Astrocyte (in vitro differentiated cells and primary cell): ENCODE measurements around the gene AUTS2. TPM values are rescaled to one million over a fixed set of nuclear protein-coding genes. Genes with fewer than 3 reads are reported as not detected.

Experiments
- DNase-seq: peaks from one replicate; pipeline ENCODE4 v3.0.0-alpha.2; 2010; ENCODE audit warnings: low read depth
- FAIRE-seq: peaks from 2 replicates; lab custom pipeline; 2011; peaks lifted over from hg19 to GRCh38; lab: Jason Lieb, UNC
- H2AFZ ChIP-seq: 2 replicates; pipeline ENCODE4 v1.6.0; 2012; ENCODE audit warnings: low read depth, low read length, inconsistent platforms
- H3K27ac ChIP-seq: 2 replicates; pipeline ENCODE4 v1.5.1; 2011; ENCODE audit warnings: low read depth, low read length, inconsistent platforms
- H3K27me3 ChIP-seq: 2 replicates; pipeline ENCODE4 v1.6.0; 2011; ENCODE audit warnings: low read length, inconsistent platforms; ENCODE audit not compliant: insufficient read depth
- H3K36me3 ChIP-seq: 2 replicates; pipeline ENCODE4 v1.5.1; 2011; ENCODE audit warnings: low read length, inconsistent platforms; ENCODE audit not compliant: insufficient read depth
- H3K4me1 ChIP-seq: 2 replicates; pipeline ENCODE4 v1.5.1; 2011; ENCODE audit warnings: low read length, inconsistent platforms; ENCODE audit not compliant: insufficient read depth
- H3K4me2 ChIP-seq: 2 replicates; pipeline ENCODE4 v1.6.0; 2012; ENCODE audit warnings: low read length, inconsistent platforms
- H3K4me3 ChIP-seq: 2 replicates; pipeline ENCODE4 v1.5.1; 2011; ENCODE audit warnings: low read depth, mild to moderate bottlenecking, low read length, inconsistent platforms; ENCODE audit not compliant: insufficient read depth
- H3K79me2 ChIP-seq: 2 replicates; pipeline ENCODE4 v1.6.0; 2012; ENCODE audit warnings: mild to moderate bottlenecking, low read length, inconsistent platforms; ENCODE audit not compliant: insufficient read depth
- H3K9ac ChIP-seq: 2 replicates; pipeline ENCODE4 v1.6.0; 2012; ENCODE audit warnings: mild to moderate bottlenecking, low read length, inconsistent platforms
- H3K9me3 ChIP-seq: 2 replicates; pipeline ENCODE4 v1.5.1; 2012; ENCODE audit warnings: low read depth, mild to moderate bottlenecking, low read length, inconsistent platforms; ENCODE audit not compliant: insufficient read depth
- H4K20me1 ChIP-seq: 2 replicates; pipeline ENCODE4 v1.6.0; 2012; ENCODE audit warnings: low read length, inconsistent platforms; ENCODE audit not compliant: insufficient read depth
- H3K27ac Mint-ChIP-seq: one replicate; pipeline ENCODE4 v1.8.0; 2021; ENCODE audit warnings: mild to moderate bottlenecking, mixed read lengths; ENCODE audit not compliant: unreplicated experiment
- H3K27me3 Mint-ChIP-seq: one replicate; pipeline ENCODE4 v1.8.0; 2021; ENCODE audit warnings: low read depth, mixed read lengths; ENCODE audit not compliant: unreplicated experiment
- H3K36me3 Mint-ChIP-seq: one replicate; pipeline ENCODE4 v1.8.0; 2021; ENCODE audit warnings: low read depth, mixed read lengths; ENCODE audit not compliant: unreplicated experiment
- H3K4me1 Mint-ChIP-seq: one replicate; pipeline ENCODE4 v1.8.0; 2021; ENCODE audit warnings: low read depth, mixed read lengths; ENCODE audit not compliant: unreplicated experiment
- H3K4me3 Mint-ChIP-seq: one replicate; pipeline ENCODE4 v1.8.0; 2021; ENCODE audit warnings: mild to moderate bottlenecking, moderate library complexity, mixed read lengths; ENCODE audit not compliant: unreplicated experiment
- H3K9me3 Mint-ChIP-seq: one replicate; pipeline ENCODE4 v1.8.0; 2021; ENCODE audit warnings: mild to moderate bottlenecking, mixed read lengths; ENCODE audit not compliant: unreplicated experiment
- EZH2 ChIP-seq: IDR thresholded peaks from 2 replicates; pipeline ENCODE4 v1.6.1; 2012; ENCODE audit warnings: mild to moderate bottlenecking, low read length, inconsistent platforms; ENCODE audit not compliant: insufficient read depth
- total RNA-seq: library from RNA; stranded (reverse); gene quantifications from 2 replicates; pipeline ENCODE4 v1.2.1, GENCODE V29; 2021
- TF ChIP-seq, protein P1 (sequence below): IDR thresholded peaks from 2 replicates; pipeline ENCODE4 v1.5.1; 2011; ENCODE audit warnings: low read depth, mild to moderate bottlenecking, inconsistent platforms, low read length, moderate library complexity; ENCODE audit not compliant: insufficient read depth

Gene AUTS2
- total RNA-seq, 1 donor from 2014 or later: 73.2 TPM

GRCh38 chr7:69657985-69658384 is 59.7 kb downstream of the AUTS2 start:
- no peaks in the 10 kb centered on the region for H3K27me3 ChIP-seq
- no peak overlapping the region for H3K4me3 ChIP-seq
- H3K9ac ChIP-seq: no peak overlapping the region
- H3K4me1 Mint-ChIP-seq: peaks cover 38% of the 10 kb centered on the region
- no peak for TF ChIP-seq EZH2
- TF ChIP-seq, protein P1, sequence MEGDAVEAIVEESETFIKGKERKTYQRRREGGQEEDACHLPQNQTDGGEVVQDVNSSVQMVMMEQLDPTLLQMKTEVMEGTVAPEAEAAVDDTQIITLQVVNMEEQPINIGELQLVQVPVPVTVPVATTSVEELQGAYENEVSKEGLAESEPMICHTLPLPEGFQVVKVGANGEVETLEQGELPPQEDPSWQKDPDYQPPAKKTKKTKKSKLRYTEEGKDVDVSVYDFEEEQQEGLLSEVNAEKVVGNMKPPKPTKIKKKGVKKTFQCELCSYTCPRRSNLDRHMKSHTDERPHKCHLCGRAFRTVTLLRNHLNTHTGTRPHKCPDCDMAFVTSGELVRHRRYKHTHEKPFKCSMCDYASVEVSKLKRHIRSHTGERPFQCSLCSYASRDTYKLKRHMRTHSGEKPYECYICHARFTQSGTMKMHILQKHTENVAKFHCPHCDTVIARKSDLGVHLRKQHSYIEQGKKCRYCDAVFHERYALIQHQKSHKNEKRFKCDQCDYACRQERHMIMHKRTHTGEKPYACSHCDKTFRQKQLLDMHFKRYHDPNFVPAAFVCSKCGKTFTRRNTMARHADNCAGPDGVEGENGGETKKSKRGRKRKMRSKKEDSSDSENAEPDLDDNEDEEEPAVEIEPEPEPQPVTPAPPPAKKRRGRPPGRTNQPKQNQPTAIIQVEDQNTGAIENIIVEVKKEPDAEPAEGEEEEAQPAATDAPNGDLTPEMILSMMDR: no peak
- no peaks in the 10 kb centered on the region for H3K9me3 Mint-ChIP-seq
- no peak overlapping the region for H3K27ac Mint-ChIP-seq
- H3K79me2 ChIP-seq: peaks cover 37% of the 10 kb centered on the region
- H3K4me1 ChIP-seq: peaks cover 7% of the 10 kb centered on the region
- H4K20me1 ChIP-seq: peaks cover 75% of the 10 kb centered on the region
- no peaks in the 10 kb centered on the region for H3K27me3 Mint-ChIP-seq
- no peak overlapping the region for H3K27ac ChIP-seq
- H2AFZ ChIP-seq: no peak overlapping the region
- no peak overlapping the region for H3K4me3 Mint-ChIP-seq
- no peaks in the 10 kb centered on the region for H3K36me3 ChIP-seq
- H3K4me2 ChIP-seq: no peak overlapping the region
- H3K9me3 ChIP-seq: no peaks in the 10 kb centered on the region
- DNase-seq: no peak
- no peak for FAIRE-seq
- no peaks in the 10 kb centered on the region for H3K36me3 Mint-ChIP-seq

DNA sequence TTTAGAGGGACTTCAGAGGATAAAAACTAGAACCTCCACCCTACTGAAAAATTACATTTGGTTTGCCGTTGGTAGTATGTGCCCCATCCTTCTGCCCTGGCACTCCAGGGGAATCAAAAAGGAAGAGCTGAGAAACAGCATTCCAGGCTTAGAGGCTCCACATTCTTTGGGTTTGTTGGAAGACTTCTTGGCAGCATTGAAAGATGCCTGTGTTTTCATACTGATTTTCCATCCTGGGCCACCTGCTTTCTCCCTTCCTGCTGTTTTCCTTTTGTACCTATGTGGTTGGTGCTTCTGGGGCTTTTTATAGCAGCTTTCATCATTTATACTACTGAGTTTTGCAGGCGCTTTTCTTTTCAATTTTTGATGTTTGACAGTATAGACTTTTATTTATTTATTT is 61.7 kb downstream of the AUTS2 start:
- Mint-ChIP-seq H3K36me3 (no peaks in the 10 kb centered on the region), H3K9me3 (no peaks in the 10 kb centered on the region), H3K4me1 (peaks cover 31% of the 10 kb centered on the region), H3K27me3 (no peaks in the 10 kb centered on the region), H3K27ac (peak overlapping the region; percentile 70), H3K4me3 (no peak overlapping the region)
- no peak overlapping the region for H3K27ac ChIP-seq
- H2AFZ ChIP-seq: no peak overlapping the region
- H3K4me3 ChIP-seq: no peak overlapping the region
- peaks cover 38% of the 10 kb centered on the region for H3K79me2 ChIP-seq
- H3K4me1 ChIP-seq: peaks cover 7% of the 10 kb centered on the region
- H3K9me3 ChIP-seq: no peaks in the 10 kb centered on the region
- H4K20me1 ChIP-seq: peaks cover 72% of the 10 kb centered on the region
- TF ChIP-seq, protein P1: no peak
- no peak for TF ChIP-seq EZH2
- no peaks in the 10 kb centered on the region for H3K36me3 ChIP-seq
- no peak overlapping the region for H3K9ac ChIP-seq
- DNase-seq (peak; percentile 66), FAIRE-seq (peak; percentile 13)
- H3K4me2 ChIP-seq: no peak overlapping the region
- no peaks in the 10 kb centered on the region for H3K27me3 ChIP-seq

- FAIRE-seq: no peak
These were observed 63.1 kb downstream of the AUTS2 start for GRCh38 chr7:69661342-69661741.

More at GRCh38 chr7:69661342-69661741, 63.1 kb downstream of the AUTS2 start:
- Histone ChIP-seq H3K4me2 (no peak overlapping the region), H2AFZ (no peak overlapping the region), H3K79me2 (peaks cover 35% of the 10 kb centered on the region), H3K27ac (no peak overlapping the region), H3K36me3 (no peaks in the 10 kb centered on the region), H3K27me3 (no peaks in the 10 kb centered on the region), H3K4me1 (peaks cover 7% of the 10 kb centered on the region), H3K9ac (no peak overlapping the region), H3K4me3 (no peak overlapping the region), H3K9me3 (no peaks in the 10 kb centered on the region), H4K20me1 (peaks cover 65% of the 10 kb centered on the region)
- no peaks in the 10 kb centered on the region for H3K27me3 Mint-ChIP-seq
- no peak overlapping the region for H3K4me3 Mint-ChIP-seq
- no peaks in the 10 kb centered on the region for H3K9me3 Mint-ChIP-seq
- no peaks in the 10 kb centered on the region for H3K36me3 Mint-ChIP-seq
- no peak for DNase-seq
- H3K27ac Mint-ChIP-seq: no peak overlapping the region
- TF ChIP-seq EZH2: no peak
- TF ChIP-seq, protein P1: no peak
- peaks cover 30% of the 10 kb centered on the region for H3K4me1 Mint-ChIP-seq
